Lower leg skin (tissue), 3 donors: ENCODE results near the gene ANKDD1B.
"Not testable (repeated sequence)": the region's sequence is repeated elsewhere in the genome, so short reads cannot be mapped to it uniquely, and the experiment has no call there.

Experiments used
- CTCF ChIP-seq, 3 donors: fragments of 450-650 bp; IDR thresholded peaks; one replicate each; pipeline ENCODE4 v1.5.1; 2016; ENCODE audit warnings: antibody characterized with exemption in 3 of 3, mild to moderate bottlenecking in 3 of 3, moderate library complexity in 2 of 3
- POLR2A ChIP-seq, 2 donors: fragments of 450-650 bp; IDR thresholded peaks; one replicate each; pipeline ENCODE4 v1.6.1; 2016 to 2017; ENCODE audit warnings: antibody characterized with exemption in 2 of 2, mild to moderate bottlenecking in 1 of 2, moderate library complexity in 1 of 2

GRCh38 chr5:75607341-75607740, 3.9 kb upstream of the ANKDD1B start:
- TF ChIP-seq CTCF, POLR2A (IDR thresholded peaks at IDR 0.05): not testable (repeated sequence)
